Activated naive CD8-positive, alpha-beta T cell treated with anti-CD3 and anti-CD28 coated beads, Interleukin-2, amount 10 ng/mL, durations not matched to agents 7 days and 5 days (primary cell): ENCODE data around the gene FNIP1. TPM values are rescaled to one million over a fixed set of nuclear protein-coding genes. Genes with fewer than 3 reads are reported as not detected.
"Not testable (repeated sequence)": the region's sequence is repeated elsewhere in the genome, so short reads cannot be mapped to it uniquely, and the experiment has no call there.

Experiments used
- ATAC-seq: fragments of 150-1000 bp; cut with Tn5 transposase; one replicate; pipeline ENCODE4 v1.10.0; 2021; ENCODE audit warnings: low read depth, moderate library complexity
- POLR2A ChIA-PET: fragments of 350-600 bp; sonication (Branson Sonifier 250); formaldehyde crosslinking; loops from one replicate; lab custom pipeline; 2021; ENCODE audit warnings: antibody characterized with exemption; lab: Charles Lee
- DNase-seq: peaks from one replicate; pipeline ENCODE4 v3.0.0; 2021
- H3K27ac Mint-ChIP-seq: one replicate; pipeline ENCODE4 v1.8.0; 2022; ENCODE audit warnings: mild to moderate bottlenecking, mixed read lengths
- H3K27me3 Mint-ChIP-seq: one replicate; pipeline ENCODE4 v1.8.0; 2022; ENCODE audit warnings: mild to moderate bottlenecking, moderate library complexity, mixed read lengths
- H3K36me3 Mint-ChIP-seq: one replicate; pipeline ENCODE4 v1.8.0; 2021; ENCODE audit warnings: mild to moderate bottlenecking, mixed read lengths
- H3K4me1 Mint-ChIP-seq: one replicate; pipeline ENCODE4 v1.8.0; 2021; ENCODE audit warnings: mixed read lengths
- H3K4me3 Mint-ChIP-seq: one replicate; pipeline ENCODE4 v1.8.0; 2022; ENCODE audit warnings: mild to moderate bottlenecking, moderate library complexity, mixed read lengths
- H3K9me3 Mint-ChIP-seq: one replicate; pipeline ENCODE4 v1.8.0; 2021; ENCODE audit warnings: mixed read lengths
- total RNA-seq, 2 experiments: library from RNA; stranded (reverse); gene quantifications; one replicate each; pipeline ENCODE4 v1.2.3, GENCODE V29; 2021

FNIP1 gene
- total RNA-seq, 2 experiments from 2014 or later = 30.6 to 31.7 TPM

DNA sequence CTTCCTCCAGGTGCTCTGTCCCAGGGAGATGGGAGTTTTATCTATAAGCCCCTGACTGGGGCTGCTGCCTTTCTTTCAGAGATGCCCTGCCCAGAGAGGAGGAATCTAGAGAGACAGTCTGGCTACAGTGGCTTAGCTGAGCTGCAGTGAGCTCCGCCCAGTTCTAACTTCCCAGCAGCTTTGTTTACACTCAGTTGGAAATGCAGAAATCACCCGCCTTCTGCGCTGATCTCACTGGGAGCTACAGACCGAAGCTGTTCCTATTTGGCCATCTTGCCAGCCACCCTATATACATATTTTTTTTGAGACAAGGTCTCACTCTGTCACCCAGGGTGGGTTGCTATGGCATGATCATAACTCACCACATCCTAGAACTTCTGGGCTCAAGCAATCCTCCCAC lies 67.5 kb downstream of the FNIP1 start:
- Mint-ChIP-seq H3K36me3 (peaks cover 62% of the 10 kb centered on the region), H3K9me3 (peaks cover 34% of the 10 kb centered on the region)
- H3K27ac Mint-ChIP-seq, H3K4me1 Mint-ChIP-seq, H3K4me3 Mint-ChIP-seq, DNase-seq, ATAC-seq, H3K27me3 Mint-ChIP-seq, POLR2A ChIA-PET: not testable (repeated sequence)

DNA sequence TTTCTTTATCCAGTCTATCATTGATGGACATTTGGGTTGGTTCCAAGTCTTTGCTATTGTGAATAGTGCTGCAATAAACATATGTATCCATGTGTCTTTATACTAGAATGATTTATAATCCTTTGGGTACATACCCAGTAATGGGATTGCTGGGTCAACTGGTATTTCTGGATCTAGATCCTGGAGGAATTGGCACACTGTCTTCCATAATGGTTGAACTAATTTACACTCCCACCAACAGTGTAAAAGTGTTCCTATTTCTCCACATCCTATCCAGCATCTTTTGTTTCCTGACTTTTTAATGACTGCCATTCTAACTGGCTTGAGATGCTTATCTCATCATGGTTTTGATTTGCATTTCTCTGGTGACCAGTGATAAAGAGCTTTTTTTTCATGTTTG lies 72.7 kb downstream of the FNIP1 start:
- ATAC-seq, H3K27ac Mint-ChIP-seq, DNase-seq, H3K4me3 Mint-ChIP-seq, H3K27me3 Mint-ChIP-seq, POLR2A ChIA-PET, H3K4me1 Mint-ChIP-seq: not testable (repeated sequence)
- Mint-ChIP-seq H3K36me3 (peaks cover 58% of the 10 kb centered on the region), H3K9me3 (peaks cover 36% of the 10 kb centered on the region)

DNA sequence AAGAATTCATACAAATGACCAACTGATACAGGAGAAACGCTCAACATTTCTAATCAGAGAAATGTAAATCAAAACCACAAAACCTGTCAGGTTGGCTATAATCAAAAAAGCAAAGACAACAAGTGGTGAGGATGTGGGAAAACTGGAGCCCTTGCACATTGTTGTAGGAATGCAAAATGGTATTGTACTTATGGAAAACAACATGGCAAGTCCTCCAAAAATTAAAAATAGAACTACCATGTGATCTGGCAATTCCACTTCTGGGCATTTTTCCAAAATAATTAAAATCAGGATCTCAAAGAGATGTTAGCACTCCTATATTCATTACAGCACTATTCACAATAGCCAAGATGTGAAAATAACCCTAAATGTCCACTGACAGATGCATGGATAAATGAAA lies 76.1 kb downstream of the FNIP1 start:
- Mint-ChIP-seq H3K27ac (no peak overlapping the region), H3K4me1 (peaks cover 9% of the 10 kb centered on the region), H3K9me3 (peaks cover 7% of the 10 kb centered on the region), H3K4me3 (no peak overlapping the region), H3K36me3 (peaks cover 50% of the 10 kb centered on the region), H3K27me3 (no peaks in the 10 kb centered on the region)
- DNase-seq (no peak), ATAC-seq (no peak)
- POLR2A ChIA-PET = no interaction called here

GRCh38 chr5:131719564-131719963 lies 77.3 kb downstream of the FNIP1 start:
- no peak for DNase-seq
- no peak overlapping the region for H3K27ac Mint-ChIP-seq
- H3K9me3 Mint-ChIP-seq = peaks cover 2% of the 10 kb centered on the region
- H3K27me3 Mint-ChIP-seq = no peaks in the 10 kb centered on the region
- POLR2A ChIA-PET = no interaction called here
- peaks cover 50% of the 10 kb centered on the region for H3K36me3 Mint-ChIP-seq
- no peak for ATAC-seq
- H3K4me1 Mint-ChIP-seq = peaks cover 9% of the 10 kb centered on the region
- H3K4me3 Mint-ChIP-seq = no peak overlapping the region

DNA sequence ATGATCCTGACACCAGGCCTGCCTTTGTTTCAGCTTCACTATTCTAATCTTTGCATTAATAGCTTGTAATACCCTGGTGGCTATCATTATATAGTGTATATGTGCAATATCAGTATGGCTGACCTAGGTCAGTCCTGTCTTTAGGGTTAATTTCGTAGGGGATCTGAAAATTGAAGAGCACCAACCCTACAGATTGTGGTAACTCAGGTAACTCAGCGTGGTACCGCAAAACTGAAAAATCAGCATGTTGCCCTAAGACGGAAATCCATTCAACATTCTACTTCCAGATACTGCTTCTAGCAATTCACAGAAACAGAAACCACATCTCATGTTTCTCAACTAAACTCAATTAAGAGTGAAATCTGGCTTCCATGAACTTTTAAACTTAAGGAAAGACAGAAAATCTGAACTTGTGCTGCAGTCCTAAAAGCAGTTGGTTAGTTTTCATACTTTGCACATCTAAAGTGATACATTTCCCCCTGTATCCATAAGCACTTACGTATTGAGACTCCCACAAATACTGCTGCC lies 78.3 kb downstream of the FNIP1 start:
- Mint-ChIP-seq H3K9me3 (peaks cover 2% of the 10 kb centered on the region), H3K36me3 (peaks cover 52% of the 10 kb centered on the region), H3K4me3 (peak overlapping the region; percentile 33), H3K4me1 (peaks cover 9% of the 10 kb centered on the region), H3K27me3 (no peaks in the 10 kb centered on the region), H3K27ac (peak overlapping the region; percentile 71)
- DNase-seq = no peak
- POLR2A ChIA-PET = no interaction called here
- ATAC-seq = peak; percentile 14

- POLR2A ChIA-PET, H3K4me1 Mint-ChIP-seq, ATAC-seq, H3K27ac Mint-ChIP-seq, H3K27me3 Mint-ChIP-seq, H3K9me3 Mint-ChIP-seq, H3K4me3 Mint-ChIP-seq, DNase-seq: not testable (repeated sequence)
- peaks cover 63% of the 10 kb centered on the region for H3K36me3 Mint-ChIP-seq
Measured at GRCh38 chr5:131717164-131717563, 79.7 kb downstream of the FNIP1 start.

- POLR2A ChIA-PET = no interaction called here
- Mint-ChIP-seq H3K4me3 (no peak overlapping the region), H3K36me3 (peaks cover 64% of the 10 kb centered on the region), H3K9me3 (peaks cover 2% of the 10 kb centered on the region), H3K4me1 (peaks cover 13% of the 10 kb centered on the region), H3K27ac (no peak overlapping the region), H3K27me3 (no peaks in the 10 kb centered on the region)
- ATAC-seq = no peak
- DNase-seq = no peak
Measured at GRCh38 chr5:131716650-131717049, 80.2 kb downstream of the FNIP1 start.

- Mint-ChIP-seq H3K36me3 (peaks cover 40% of the 10 kb centered on the region), H3K4me3 (no peak overlapping the region), H3K4me1 (peaks cover 8% of the 10 kb centered on the region), H3K9me3 (no peaks in the 10 kb centered on the region), H3K27me3 (no peaks in the 10 kb centered on the region), H3K27ac (no peak overlapping the region)
- DNase-seq (no peak), ATAC-seq (no peak)
- POLR2A ChIA-PET = interaction anchor here (1.1 kb wide), 1 partner anchor 54 kb away, joined by 3 read pairs; no protein-coding TSS in a partner anchor
Measured at GRCh38 chr5:131710391-131710790, 86.4 kb downstream of the FNIP1 start.

DNA sequence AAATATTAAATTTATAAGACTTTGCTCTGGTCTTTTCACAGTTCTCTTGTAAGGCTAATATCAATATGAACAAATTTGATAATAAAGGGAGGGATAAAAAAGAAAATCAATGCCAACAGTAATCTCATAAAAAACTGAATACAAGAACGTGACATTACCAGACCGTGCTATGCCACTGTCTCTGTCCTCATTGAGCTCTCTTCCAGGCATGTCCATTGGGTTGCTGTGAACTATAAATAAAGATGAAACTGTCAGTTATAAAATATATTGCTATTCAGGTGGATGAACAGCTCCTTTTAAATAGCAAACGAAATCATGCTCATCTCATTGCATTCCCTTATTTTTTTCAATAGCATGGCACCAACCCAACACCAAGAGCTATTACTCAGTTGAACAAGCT lies 87.8 kb downstream of the FNIP1 start:
- no peaks in the 10 kb centered on the region for H3K9me3 Mint-ChIP-seq
- peaks cover 8% of the 10 kb centered on the region for H3K4me1 Mint-ChIP-seq
- no peak for ATAC-seq
- no peak overlapping the region for H3K4me3 Mint-ChIP-seq
- POLR2A ChIA-PET = no interaction called here
- peaks cover 41% of the 10 kb centered on the region for H3K36me3 Mint-ChIP-seq
- no peak overlapping the region for H3K27ac Mint-ChIP-seq
- DNase-seq = no peak
- H3K27me3 Mint-ChIP-seq = no peaks in the 10 kb centered on the region

DNA sequence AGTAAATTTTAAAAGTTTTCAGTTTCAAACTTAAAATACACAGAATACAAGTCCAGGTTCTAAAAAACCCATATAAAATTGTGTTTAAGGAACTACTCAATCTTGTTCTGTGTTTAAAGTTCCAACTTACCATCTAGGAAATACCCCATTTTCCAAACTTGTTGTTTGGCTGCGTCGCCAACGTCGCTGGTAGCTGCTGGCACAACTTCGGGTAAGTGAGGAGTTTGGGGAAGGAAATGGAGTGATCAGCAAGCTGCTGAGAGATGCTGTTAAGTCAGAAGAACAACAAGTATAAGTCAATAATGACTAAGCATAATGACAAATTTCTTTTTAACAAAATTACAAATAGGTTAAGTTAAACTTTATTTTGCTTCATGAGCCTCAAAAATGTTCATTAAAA lies 90.5 kb downstream of the FNIP1 start:
- no peaks in the 10 kb centered on the region for H3K27me3 Mint-ChIP-seq
- H3K36me3 Mint-ChIP-seq = peaks cover 42% of the 10 kb centered on the region
- DNase-seq (no peak), ATAC-seq (no peak)
- POLR2A ChIA-PET = no interaction called here
- peaks cover 5% of the 10 kb centered on the region for H3K4me1 Mint-ChIP-seq
- no peaks in the 10 kb centered on the region for H3K9me3 Mint-ChIP-seq
- H3K27ac Mint-ChIP-seq = no peak overlapping the region
- no peak overlapping the region for H3K4me3 Mint-ChIP-seq

- Mint-ChIP-seq H3K27me3 (no peaks in the 10 kb centered on the region), H3K36me3 (peaks cover 51% of the 10 kb centered on the region), H3K4me3 (no peak overlapping the region), H3K9me3 (peaks cover 6% of the 10 kb centered on the region), H3K4me1 (no peaks in the 10 kb centered on the region), H3K27ac (no peak overlapping the region)
- POLR2A ChIA-PET = no interaction called here
- ATAC-seq (no peak), DNase-seq (no peak)
Measured at GRCh38 chr5:131694926-131695325, 101.9 kb downstream of the FNIP1 start.

GRCh38 chr5:131693894-131694293 lies 102.9 kb downstream of the FNIP1 start:
- no peak for DNase-seq
- Mint-ChIP-seq H3K4me1 (no peaks in the 10 kb centered on the region), H3K27me3 (no peaks in the 10 kb centered on the region), H3K9me3 (peaks cover 6% of the 10 kb centered on the region), H3K4me3 (no peak overlapping the region), H3K27ac (no peak overlapping the region), H3K36me3 (peaks cover 57% of the 10 kb centered on the region)
- no peak for ATAC-seq
- POLR2A ChIA-PET = no interaction called here

DNA sequence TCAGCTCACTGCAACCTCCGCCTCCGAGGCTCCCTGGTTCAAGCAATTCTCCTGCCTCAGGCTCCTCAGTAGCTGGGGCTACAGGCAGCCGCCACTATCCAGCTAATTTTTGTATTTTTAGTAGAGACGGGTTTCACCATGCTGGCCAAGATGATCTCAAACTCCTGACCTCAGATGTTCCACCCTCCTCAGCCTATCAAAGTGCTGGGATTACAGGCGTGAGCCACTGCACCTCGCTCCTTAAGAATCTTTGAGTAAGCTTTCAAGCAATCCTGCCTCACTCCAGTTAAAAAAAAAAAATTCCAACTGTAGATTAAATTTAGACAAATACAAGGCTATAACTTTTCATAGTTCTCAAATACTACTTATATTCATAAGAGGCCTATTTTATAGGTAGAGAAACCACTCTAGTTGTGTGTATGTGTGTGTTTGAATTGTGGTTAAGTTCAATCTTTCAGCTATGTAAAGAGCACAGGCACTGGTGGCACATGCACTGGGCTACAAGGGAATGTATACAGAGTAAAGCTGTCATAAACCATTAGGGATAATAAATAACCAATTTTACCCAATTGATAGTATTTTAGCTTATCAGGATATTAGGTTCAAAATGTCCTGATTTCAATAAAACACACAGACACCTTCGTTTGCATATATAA lies 111.2 kb downstream of the FNIP1 start:
- no peak for DNase-seq
- Mint-ChIP-seq H3K27ac (no peak overlapping the region), H3K4me3 (no peak overlapping the region), H3K9me3 (peaks cover 2% of the 10 kb centered on the region), H3K36me3 (peaks cover 31% of the 10 kb centered on the region), H3K27me3 (no peaks in the 10 kb centered on the region), H3K4me1 (no peaks in the 10 kb centered on the region)
- ATAC-seq = no peak
- POLR2A ChIA-PET = no interaction called here

GRCh38 chr5:131684595-131684994 lies 112.2 kb downstream of the FNIP1 start:
- Mint-ChIP-seq H3K27me3 (no peaks in the 10 kb centered on the region), H3K4me3 (no peak overlapping the region), H3K4me1 (no peaks in the 10 kb centered on the region), H3K9me3 (no peaks in the 10 kb centered on the region), H3K27ac (no peak overlapping the region), H3K36me3 (peaks cover 26% of the 10 kb centered on the region)
- POLR2A ChIA-PET = no interaction called here
- DNase-seq (no peak), ATAC-seq (no peak)
